Measurements from ENCODE around the gene COMMD3. TPM values are rescaled to one million over a fixed set of nuclear protein-coding genes. Genes with fewer than 3 reads are reported as not detected.
"Not testable (repeated sequence)": the region's sequence is repeated elsewhere in the genome, so short reads cannot be mapped to it uniquely, and the experiment has no call there.

The COMMD3 gene
- total RNA-seq, 2 experiments from 2014 or later = 82.6 to 97.0 TPM

- H3K4me3 Mint-ChIP-seq = no peak overlapping the region
- DNase-seq = no peak
- H3K27me3 Mint-ChIP-seq = no peaks in the 10 kb centered on the region
- peaks cover 14% of the 10 kb centered on the region for H3K4me1 Mint-ChIP-seq
- no peaks in the 10 kb centered on the region for H3K36me3 Mint-ChIP-seq (ENCODE audit: low read depth)
- H3K9me3 Mint-ChIP-seq = no peaks in the 10 kb centered on the region
- peak overlapping the region; percentile 19 for H3K27ac Mint-ChIP-seq
- ChIA-PET POLR2A (interaction anchor here (1.2 to 1.6 kb wide), 3 partner anchors 13 to 31 kb away, joined by 4 to 6 read pairs (median 6); no protein-coding TSS in a partner anchor), CTCF (interaction anchor here (1.2 kb wide), 1 partner anchor 78 kb away, joined by 3 read pairs; no protein-coding TSS in a partner anchor)
Observed at GRCh38 chr10:22309180-22310000, 6.8 kb upstream of the COMMD3 start.

DNA sequence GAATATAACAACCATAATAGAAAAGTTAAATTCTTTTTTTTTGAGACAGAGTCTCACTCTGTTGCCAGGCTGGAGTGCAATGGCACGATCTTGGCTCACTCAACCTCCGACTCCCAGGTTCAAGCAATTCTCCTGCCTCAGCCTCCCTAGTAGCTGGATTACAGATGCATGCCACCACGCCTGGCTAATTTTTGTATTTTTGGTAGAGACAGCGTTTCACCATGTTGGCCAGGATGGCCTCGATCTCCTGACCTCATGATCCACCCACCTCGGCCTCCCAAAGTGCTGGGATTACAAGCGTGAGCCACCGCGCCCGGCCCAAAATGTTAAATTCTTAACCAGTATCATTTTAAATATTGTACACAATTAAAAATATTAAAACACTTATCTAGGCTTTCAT, 6.2 kb upstream of the COMMD3 start:
- H3K27me3 Mint-ChIP-seq; H3K4me3 Mint-ChIP-seq; H3K36me3 Mint-ChIP-seq (ENCODE audit: low read depth); DNase-seq; H3K27ac Mint-ChIP-seq; H3K9me3 Mint-ChIP-seq: not testable (repeated sequence)
- CTCF ChIA-PET = interaction anchor here (1.2 kb wide), 1 partner anchor 79 kb away, joined by 3 read pairs; no protein-coding TSS in a partner anchor
- peaks cover 18% of the 10 kb centered on the region for H3K4me1 Mint-ChIP-seq
- POLR2A ChIA-PET = interaction anchor here (1.2 to 1.6 kb wide), 3 partner anchors 28 to 127 kb away, joined by 4 to 6 read pairs (median 6); no protein-coding TSS in a partner anchor

DNA sequence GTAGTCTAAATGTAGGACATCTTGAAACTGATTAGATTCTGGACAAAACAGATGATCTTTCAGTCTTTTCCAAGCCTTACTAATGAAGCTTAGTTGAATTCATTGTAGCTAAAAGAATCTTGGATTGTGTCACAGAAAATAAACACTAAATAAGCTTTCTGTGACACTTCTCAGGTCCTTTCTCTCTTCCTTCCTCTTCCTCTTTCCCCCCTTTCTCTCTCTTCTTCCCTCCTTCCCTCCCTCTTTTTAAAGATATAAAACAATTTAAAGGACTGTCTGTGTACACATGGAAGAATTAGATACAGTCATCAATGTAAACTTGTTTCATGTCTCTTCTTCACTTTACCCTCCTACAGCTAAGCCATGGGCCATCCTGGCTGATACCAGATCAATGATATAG, 5.3 kb upstream of the COMMD3 start:
- Mint-ChIP-seq H3K4me1 (peaks cover 26% of the 10 kb centered on the region), H3K27ac (no peak overlapping the region), H3K9me3 (no peaks in the 10 kb centered on the region), H3K36me3 (ENCODE audit: low read depth) (peaks cover 4% of the 10 kb centered on the region), H3K27me3 (peaks cover 1% of the 10 kb centered on the region), H3K4me3 (no peak overlapping the region)
- POLR2A ChIA-PET = interaction anchor here (1.2 to 1.6 kb wide), 2 partner anchors 30 to 126 kb away, joined by 6 read pairs; no protein-coding TSS in a partner anchor
- CTCF ChIA-PET = no interaction called here
- DNase-seq = no peak

- peak overlapping the region; percentile 94 for H3K27ac Mint-ChIP-seq
- DNase-seq = no peak
- H3K9me3 Mint-ChIP-seq = no peaks in the 10 kb centered on the region
- ChIA-PET CTCF (interaction anchor here (1.0 to 1.8 kb wide), 4 partner anchors 56 to 321 kb away, joined by 3 to 5 read pairs (median 4); partner anchors contain the start of gene DNAJC1), POLR2A (interaction anchor here (1.9 to 2.8 kb wide), 5 partner anchors 61 to 398 kb away, joined by 6 to 95 read pairs (median 17); partner anchors contain the start of gene DNAJC1)
- H3K4me3 Mint-ChIP-seq = peak overlapping the region; percentile 96
- H3K36me3 Mint-ChIP-seq (ENCODE audit: low read depth) = peaks cover 23% of the 10 kb centered on the region
- H3K4me1 Mint-ChIP-seq = peaks cover 48% of the 10 kb centered on the region
- H3K27me3 Mint-ChIP-seq = peaks cover 1% of the 10 kb centered on the region
Observed at GRCh38 chr10:22314852-22315251, 1.3 kb upstream of the COMMD3 start.

- peaks cover 27% of the 10 kb centered on the region for H3K36me3 Mint-ChIP-seq (ENCODE audit: low read depth)
- H3K4me3 Mint-ChIP-seq = peak overlapping the region; percentile 96
- ChIA-PET CTCF (interaction anchor here (1.0 to 2.0 kb wide), 9 partner anchors 11 to 673 kb away, joined by 3 to 5 read pairs (median 3); partner anchors contain the start of gene DNAJC1), POLR2A (interaction anchor here (0.7 to 3.3 kb wide), 23 partner anchors 7 to 1050 kb away, joined by 3 to 95 read pairs (median 4); partner anchors contain the start of genes DNAJC1 and MLLT10)
- H3K27ac Mint-ChIP-seq = peak overlapping the region; percentile 94
- no peaks in the 10 kb centered on the region for H3K9me3 Mint-ChIP-seq
- peaks cover 52% of the 10 kb centered on the region for H3K4me1 Mint-ChIP-seq
- peaks cover 1% of the 10 kb centered on the region for H3K27me3 Mint-ChIP-seq
- DNase-seq = no peak
Observed at GRCh38 chr10:22315455-22316285, 518 bp upstream of the COMMD3 start.

GRCh38 chr10:22317076-22317370, 835 bp downstream of the COMMD3 start:
- Mint-ChIP-seq H3K36me3 (ENCODE audit: low read depth) (peaks cover 29% of the 10 kb centered on the region), H3K4me1 (peaks cover 48% of the 10 kb centered on the region), H3K27me3 (peaks cover 4% of the 10 kb centered on the region), H3K27ac (peak overlapping the region; percentile 94), H3K4me3 (peak overlapping the region; percentile 96), H3K9me3 (no peaks in the 10 kb centered on the region)
- ChIA-PET CTCF (interaction anchor here (1.2 to 2.0 kb wide), 4 partner anchors 10 to 672 kb away, joined by 3 to 5 read pairs (median 4); partner anchors contain the start of gene DNAJC1), POLR2A (interaction anchor here (0.7 to 3.3 kb wide), 14 partner anchors 8 to 784 kb away, joined by 3 to 95 read pairs (median 9); partner anchors contain the start of genes DNAJC1 and MLLT10)
- DNase-seq = no peak

GRCh38 chr10:22317771-22318565, 1.8 kb downstream of the COMMD3 start:
- Mint-ChIP-seq H3K27ac (no peak overlapping the region), H3K36me3 (ENCODE audit: low read depth) (peaks cover 36% of the 10 kb centered on the region), H3K4me3 (peak overlapping the region; percentile 96), H3K9me3 (no peaks in the 10 kb centered on the region), H3K27me3 (peaks cover 14% of the 10 kb centered on the region), H3K4me1 (peaks cover 57% of the 10 kb centered on the region)
- no peak for DNase-seq
- ChIA-PET POLR2A (interaction anchor here (1.1 to 3.3 kb wide), 5 partner anchors 9 to 315 kb away, joined by 3 to 39 read pairs (median 8); partner anchors contain the start of gene DNAJC1), CTCF (no interaction called here)

DNA sequence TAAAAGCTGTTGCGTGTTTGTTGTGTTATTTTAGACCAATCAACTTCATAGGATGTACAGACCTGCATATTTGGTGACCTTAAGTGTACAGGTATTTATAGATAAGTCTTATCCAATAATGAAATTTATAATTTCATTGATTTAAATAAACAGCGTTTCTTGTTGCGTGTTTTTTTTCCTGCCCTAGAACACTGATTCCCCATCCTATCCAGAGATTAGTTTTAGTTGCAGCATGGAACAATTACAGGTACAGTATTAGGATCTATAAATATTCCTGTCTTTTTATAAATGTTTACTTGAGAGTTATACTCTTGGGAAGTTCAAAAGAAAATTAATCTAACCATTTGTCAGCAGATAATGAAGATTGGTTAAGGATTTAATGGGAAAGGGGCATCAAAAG, 2.6 kb downstream of the COMMD3 start:
- CTCF ChIA-PET = interaction anchor here (0.8 to 1.0 kb wide), 2 partner anchors 14 to 25 kb away, joined by 3 read pairs; no protein-coding TSS in a partner anchor
- H3K4me3 Mint-ChIP-seq = no peak overlapping the region

DNA sequence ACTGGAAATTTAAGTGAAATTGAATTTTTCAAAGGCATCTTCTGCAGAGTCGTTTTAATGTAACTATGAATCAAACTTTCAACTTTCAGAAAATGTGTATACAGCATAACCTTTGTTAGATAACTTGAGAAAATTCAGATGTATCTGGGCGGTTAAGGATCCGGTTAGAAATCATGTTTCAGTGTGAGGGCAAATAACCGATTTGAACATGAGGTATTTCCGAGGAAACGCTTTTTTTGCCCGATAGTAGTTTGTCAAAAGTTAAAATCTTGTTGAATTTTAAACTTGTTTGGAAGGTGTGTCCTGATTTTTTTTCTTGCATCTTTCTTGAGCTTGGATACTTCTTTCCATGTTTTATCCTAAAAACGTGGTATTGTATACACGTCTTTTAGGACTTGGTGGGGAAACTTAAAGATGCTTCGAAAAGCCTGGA, 3.4 kb downstream of the COMMD3 start:
- DNase-seq = no peak
- Mint-ChIP-seq H3K4me1 (peaks cover 70% of the 10 kb centered on the region), H3K27me3 (peaks cover 28% of the 10 kb centered on the region), H3K36me3 (ENCODE audit: low read depth) (peaks cover 39% of the 10 kb centered on the region), H3K27ac (peak overlapping the region; percentile 79), H3K4me3 (peak overlapping the region; percentile 78), H3K9me3 (no peaks in the 10 kb centered on the region)
- ChIA-PET POLR2A (interaction anchor here (0.7 to 2.8 kb wide), 7 partner anchors 13 to 326 kb away, joined by 3 to 12 read pairs (median 4); partner anchors contain the start of gene DNAJC1), CTCF (interaction anchor here (0.8 to 1.0 kb wide), 2 partner anchors 13 to 24 kb away, joined by 3 read pairs; no protein-coding TSS in a partner anchor)

More for the DNA sequence above, 2.6 kb downstream of the COMMD3 start:
- H3K36me3 Mint-ChIP-seq (ENCODE audit: low read depth) = peaks cover 36% of the 10 kb centered on the region
- peaks cover 65% of the 10 kb centered on the region for H3K4me1 Mint-ChIP-seq
- POLR2A ChIA-PET = interaction anchor here (1.4 to 3.3 kb wide), 4 partner anchors 8 to 316 kb away, joined by 4 to 19 read pairs (median 10); partner anchors contain the start of gene DNAJC1
- peaks cover 22% of the 10 kb centered on the region for H3K27me3 Mint-ChIP-seq
- no peak for DNase-seq
- no peaks in the 10 kb centered on the region for H3K9me3 Mint-ChIP-seq
- no peak overlapping the region for H3K27ac Mint-ChIP-seq

DNA sequence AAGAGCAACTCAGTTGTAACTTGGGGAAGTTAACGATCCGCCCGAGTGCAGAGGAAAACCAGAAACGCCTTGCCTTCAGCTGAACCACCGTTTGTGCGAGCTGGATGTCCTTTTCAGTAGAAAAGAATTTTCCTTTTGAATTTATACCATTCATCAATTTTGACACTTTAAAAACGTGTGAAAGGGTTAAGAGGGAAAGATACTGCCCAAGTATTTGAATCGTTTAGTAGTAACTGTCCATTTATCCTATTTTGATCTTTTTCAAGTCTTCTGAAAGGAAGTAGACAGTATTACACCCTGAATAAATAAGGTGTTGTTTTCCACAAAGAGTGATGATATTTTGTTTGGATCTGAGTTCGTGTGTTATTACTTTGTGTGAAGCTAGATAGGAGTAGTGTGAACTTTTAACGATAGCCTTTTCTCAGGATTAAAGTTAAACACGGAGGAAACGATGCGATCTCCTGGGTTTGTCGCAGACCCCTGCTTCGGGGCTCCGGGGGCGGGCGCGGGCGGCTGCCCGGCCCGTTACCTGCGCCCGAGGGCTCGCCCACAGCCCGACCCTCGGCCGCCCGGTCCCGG, 3.9 kb downstream of the COMMD3 start:
- no peak for DNase-seq
- Mint-ChIP-seq H3K27ac (peak overlapping the region; percentile 79), H3K27me3 (peaks cover 33% of the 10 kb centered on the region), H3K4me3 (peak overlapping the region; percentile 78), H3K4me1 (peaks cover 71% of the 10 kb centered on the region), H3K36me3 (ENCODE audit: low read depth) (peaks cover 39% of the 10 kb centered on the region), H3K9me3 (no peaks in the 10 kb centered on the region)
- POLR2A ChIA-PET = interaction anchor here (0.7 to 2.8 kb wide), 7 partner anchors 12 to 326 kb away, joined by 3 to 12 read pairs (median 4); partner anchors contain the start of gene DNAJC1
- CTCF ChIA-PET = interaction anchor here (1.0 kb wide), 1 partner anchor 13 kb away, joined by 3 read pairs; no protein-coding TSS in a partner anchor

DNA sequence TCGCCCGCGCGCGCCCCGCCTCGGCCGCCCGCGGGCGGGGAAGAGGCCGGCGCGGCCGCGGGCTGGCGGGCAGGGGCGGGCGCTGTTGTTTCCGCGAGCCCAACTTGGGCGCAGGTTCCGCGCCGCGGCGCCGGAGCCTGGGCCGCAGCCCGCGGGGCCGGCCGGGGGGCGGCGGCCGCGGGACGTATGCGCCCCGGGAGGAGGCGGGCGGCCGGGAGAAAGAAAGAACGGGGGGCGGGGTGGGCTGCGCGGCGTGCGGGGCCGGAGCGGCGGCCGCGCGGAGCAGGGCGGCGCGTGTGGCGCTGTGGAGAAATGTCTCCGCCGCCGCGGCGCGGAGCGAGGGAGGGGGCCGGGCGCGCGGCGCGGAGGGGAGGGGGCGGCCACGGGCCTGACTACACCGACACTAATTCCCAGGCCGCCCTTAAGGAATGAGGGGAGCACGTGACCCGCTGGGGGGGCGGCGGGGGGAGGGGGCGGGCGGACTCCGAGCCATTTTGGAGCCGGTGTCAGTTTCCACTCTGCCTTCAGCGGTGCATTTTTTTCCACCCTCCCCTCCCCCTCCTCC, 4.5 kb downstream of the COMMD3 start, which contains the start of gene BMI1:
BMI1 (plus strand) TSS at position 509 of the 565 bp plus-strand sequence. CDS start 5,351 bp downstream, outside the sequence.
- Mint-ChIP-seq H3K27ac (peak within 1 kb of the TSS; percentile 79), H3K9me3 (no peaks in the 10 kb centered on the region), H3K27me3 (peaks cover 33% of the 10 kb centered on the region), H3K4me3 (peak within 1 kb of the TSS; percentile 82), H3K36me3 (ENCODE audit: low read depth) (peaks cover 37% of the 10 kb centered on the region), H3K4me1 (peaks cover 66% of the 10 kb centered on the region)
- CTCF ChIA-PET = no interaction called here
- POLR2A ChIA-PET = interaction anchor here (1.3 to 2.5 kb wide), 5 partner anchors 12 to 317 kb away, joined by 3 to 13 read pairs (median 9); partner anchors contain the start of gene DNAJC1
- peak; percentile 71 for DNase-seq

All from activated CD4-positive, alpha-beta memory T cell treated with anti-CD3 and anti-CD28 coated beads, Interleukin-2, amount 10 ng/mL, durations not matched to agents 7 days and 5 days (primary cell).